ENCODE measurements around the gene KLC1.
"Not testable (repeated sequence)": the region's sequence is repeated elsewhere in the genome, so short reads cannot be mapped to it uniquely, and the experiment has no call there.

KLC1 gene

DNA sequence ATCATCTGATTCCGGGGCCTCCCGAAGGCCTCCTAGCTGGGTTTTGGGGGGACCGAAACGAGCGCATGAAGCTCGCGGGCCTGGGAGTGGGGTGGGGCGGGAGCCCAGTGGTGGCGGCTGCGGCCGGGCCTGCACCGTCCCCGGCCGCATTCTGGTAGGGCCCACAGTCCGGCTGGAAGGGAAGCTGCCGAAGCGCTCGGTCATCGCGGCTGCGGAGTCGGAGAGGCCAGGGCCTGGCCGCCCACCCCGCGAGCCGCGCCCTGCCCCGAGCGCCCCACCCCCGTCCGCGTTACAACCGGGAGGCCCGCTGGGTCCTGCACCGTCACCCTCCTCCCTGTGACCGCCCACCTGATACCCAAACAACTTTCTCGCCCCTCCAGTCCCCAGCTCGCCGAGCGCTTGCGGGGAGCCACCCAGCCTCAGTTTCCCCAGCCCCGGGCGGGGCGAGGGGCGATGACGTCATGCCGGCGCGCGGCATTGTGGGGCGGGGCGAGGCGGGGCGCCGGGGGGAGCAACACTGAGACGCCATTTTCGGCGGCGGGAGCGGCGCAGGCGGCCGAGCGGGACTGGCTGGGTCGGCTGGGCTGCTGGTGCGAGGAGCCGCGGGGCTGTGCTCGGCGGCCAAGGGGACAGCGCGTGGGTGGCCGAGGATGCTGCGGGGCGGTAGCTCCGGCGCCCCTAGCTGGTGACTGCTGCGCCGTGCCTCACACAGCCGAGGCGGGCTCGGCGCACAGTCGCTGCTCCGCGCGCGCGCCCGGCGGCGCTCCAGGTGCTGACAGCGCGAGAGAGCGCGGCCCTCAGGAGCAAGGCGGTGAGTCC lies at the start of gene KLC1:
KLC1 (plus strand) TSS at position 528 of the 819 bp plus-strand sequence. CDS start 25,354 bp downstream, outside the sequence.
- peak; percentile 76 to 84 for DNase-seq

- no peak for DNase-seq
Observed at GRCh38 chr14:103581206-103581605, 47.8 kb upstream of the KLC1 start.

DNA sequence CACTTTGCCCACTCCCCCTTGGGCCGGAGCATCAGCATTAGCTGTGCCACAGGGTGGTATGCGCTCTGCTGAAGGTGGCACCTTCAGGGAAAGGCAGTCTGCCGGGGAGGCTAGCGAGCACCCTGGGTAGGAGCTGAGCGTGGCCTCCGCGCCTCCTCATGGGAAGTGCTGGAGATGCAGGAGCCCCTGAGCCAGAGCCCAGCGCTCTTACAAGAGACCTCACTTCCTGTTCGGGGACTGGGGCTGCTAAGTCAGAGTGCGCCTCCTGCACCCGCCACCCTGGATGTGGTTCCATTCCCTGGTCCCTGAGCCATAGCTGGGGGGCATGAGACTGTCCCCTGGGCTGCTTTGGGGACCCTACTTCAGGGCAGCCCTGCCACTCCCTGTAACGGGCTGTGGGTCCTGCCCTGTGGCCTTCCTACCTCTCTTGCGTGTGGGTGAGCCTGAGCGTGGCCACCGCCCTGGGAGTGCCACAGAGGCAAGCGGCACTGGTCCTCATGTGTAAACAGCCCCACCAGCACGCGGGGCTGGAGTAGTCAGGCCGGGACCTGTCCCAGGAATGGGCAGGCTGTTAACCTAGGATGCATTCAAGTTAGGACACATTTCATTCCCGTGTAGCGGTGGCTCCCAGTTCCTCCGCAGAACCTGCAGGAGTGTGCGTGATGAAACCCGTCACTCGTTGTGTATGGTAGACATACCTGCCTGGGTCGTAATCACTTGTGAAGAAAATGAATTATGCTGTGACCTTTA lies 46.9 kb upstream of the KLC1 start:
- DNase-seq, result no peak

DNA sequence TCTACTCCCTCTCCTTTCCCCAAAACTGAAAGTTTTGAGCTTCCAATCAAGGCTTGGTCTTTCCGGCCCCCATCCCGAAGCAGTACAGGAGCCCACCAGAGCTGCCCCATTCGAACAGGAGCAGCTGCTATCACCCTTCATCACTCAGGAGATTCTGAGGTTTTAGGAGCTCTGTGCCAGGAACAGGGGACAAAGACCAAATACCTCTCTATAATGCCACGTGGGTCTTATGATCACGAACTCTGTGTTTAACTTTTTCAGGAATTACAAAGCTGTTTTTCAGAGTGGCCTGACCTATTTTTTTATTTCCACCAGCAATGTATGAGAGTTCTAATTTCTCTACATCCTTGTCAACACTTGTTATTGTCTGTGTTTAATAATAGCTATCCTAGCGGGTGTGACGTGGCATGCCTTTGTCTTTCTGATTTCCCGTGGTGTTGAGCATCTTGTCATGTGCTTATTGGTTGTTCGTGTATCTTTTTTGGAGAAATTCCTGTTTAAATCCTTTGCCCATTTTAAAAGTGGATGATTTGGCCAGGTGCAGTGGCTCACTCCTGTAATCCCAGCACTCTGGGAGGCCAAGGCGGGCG lies 44.6 kb upstream of the KLC1 start:
- DNase-seq, result no peak

- peak in 1 of 2 donors; percentile 13 for DNase-seq
Observed at GRCh38 chr14:103593577-103593976, 35.4 kb upstream of the KLC1 start.

GRCh38 chr14:103594265-103594664 lies 34.7 kb upstream of the KLC1 start:
- DNase-seq, result no peak

DNA sequence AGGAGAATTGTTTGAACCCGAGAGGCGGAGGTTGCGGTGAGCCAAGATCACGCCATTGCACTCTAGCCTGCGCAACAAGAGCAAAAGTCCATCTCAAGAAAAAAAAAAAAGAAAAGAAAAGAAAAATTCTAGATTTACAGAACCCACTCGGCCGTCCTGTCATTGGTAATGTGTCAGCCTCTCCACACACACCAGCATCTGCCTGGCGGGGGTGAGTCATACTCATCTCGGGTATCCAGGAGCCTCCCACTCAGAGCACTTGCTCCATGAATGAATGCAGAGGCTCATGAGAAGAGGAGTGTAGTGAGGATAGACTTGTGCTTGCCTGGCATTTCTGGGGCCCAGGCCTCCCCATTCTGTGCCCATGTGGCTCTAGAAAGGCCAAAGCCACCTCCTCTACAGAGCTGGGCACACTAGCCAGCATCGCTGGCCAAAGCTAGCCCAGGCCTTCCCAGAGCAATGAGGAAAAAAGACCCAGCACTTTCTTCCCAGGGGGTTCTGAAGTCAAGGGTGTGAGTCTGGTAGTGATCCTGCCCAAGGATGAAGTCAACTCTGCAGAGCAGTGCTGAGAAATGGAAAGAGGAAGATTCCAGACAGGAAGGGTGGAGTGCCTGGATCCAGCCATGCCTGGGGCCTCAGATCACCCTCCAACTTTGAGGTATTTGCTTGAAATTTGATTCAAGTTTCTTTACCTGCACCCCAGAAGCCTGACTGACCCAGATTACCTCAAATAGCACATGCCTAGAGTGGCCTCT lies 31.2 kb upstream of the KLC1 start:
- DNase-seq, result no peak

DNA sequence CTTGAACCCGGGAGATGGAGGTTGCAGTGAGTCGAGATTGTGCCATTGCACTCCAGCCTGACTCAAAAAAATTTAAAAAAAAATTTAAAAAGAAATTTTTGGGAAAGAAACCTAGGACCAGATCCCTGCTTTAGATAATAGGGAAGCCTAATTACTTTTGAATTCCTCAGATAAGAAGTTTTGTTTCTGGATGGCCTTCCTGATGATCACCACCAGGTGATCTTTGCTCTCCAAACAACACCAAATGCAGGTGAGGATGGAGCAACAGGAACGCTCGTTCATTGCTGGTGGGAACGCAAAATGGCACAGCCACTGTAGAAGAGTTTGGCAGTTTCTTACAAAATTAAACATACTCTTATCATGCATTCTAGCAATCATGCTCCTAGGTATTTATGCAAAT lies 28.5 kb upstream of the KLC1 start:
- DNase-seq, result no peak

DNA sequence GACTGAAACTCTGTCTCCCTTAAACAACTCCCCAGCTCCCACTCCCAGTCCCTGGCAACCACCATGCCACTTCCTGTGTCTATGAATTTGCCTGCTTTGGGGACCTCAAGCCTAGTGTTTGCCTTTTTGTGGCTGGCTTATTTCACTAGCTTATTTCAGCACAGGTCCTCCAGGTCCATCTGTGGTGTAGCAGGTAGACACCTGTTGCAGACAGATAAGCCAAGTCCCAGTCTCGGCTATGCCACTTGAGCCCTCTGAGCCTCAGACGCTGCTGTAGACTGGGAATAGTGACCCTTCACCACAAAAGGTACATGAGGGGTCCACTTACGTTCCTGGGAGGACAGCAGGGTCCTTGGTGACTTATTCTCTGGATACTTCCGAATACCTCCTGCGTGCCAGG lies 24.4 kb upstream of the KLC1 start:
- no peak for DNase-seq

GRCh38 chr14:103606963-103607668 lies 21.9 kb upstream of the KLC1 start:
- peak; percentile 57 to 74 for DNase-seq

GRCh38 chr14:103607822-103608221 lies 21.2 kb upstream of the KLC1 start:
- DNase-seq, result no peak

DNA sequence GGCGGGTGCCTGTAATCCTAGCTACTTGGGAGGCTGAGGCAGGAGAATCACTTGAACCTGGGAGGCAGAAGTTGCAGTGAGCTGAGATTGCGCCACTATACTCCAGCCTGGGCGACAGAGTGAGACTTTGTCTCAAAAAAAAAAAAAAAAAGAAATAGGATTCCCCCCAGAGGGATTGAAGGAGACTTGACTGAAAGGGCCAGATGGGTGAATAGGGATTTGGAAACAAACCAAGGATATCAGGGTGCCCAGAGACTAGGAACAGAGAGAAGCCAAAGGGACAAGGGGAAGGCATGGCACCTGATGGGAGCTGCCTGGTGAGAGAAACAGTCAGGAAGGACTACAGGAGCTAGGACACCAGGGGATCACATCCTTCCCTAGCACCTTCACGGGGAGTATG lies 19.9 kb upstream of the KLC1 start:
- not testable (repeated sequence) for DNase-seq

DNA sequence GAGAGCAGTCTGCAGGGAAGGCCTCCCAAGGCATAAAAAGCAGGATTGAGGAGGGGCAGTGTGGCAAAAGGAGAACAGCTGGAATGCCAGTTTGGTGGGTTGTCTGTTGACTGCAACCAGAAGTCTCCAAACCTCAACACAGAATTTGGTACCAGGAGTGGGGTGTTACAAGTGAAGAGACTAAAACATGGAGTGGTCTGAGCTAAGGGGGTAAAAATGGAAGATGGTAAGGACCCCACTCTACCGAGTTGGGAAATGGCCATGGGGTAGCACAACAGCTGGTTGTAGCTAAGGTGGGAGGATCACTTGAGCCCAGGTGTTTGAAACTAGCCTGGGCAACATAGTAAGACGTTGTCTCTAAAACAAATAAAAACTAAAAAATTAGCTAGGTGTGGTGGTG lies 17.8 kb upstream of the KLC1 start:
- DNase-seq, result no peak

- peak in 1 of 2 donors; percentile 26 for DNase-seq
Observed at GRCh38 chr14:103613517-103613916, 15.5 kb upstream of the KLC1 start.

GRCh38 chr14:103616635-103617300 lies 12.2 kb upstream of the KLC1 start:
- no peak for DNase-seq

- DNase-seq, result no peak
Observed at GRCh38 chr14:103619057-103619456, 10.0 kb upstream of the KLC1 start.

DNA sequence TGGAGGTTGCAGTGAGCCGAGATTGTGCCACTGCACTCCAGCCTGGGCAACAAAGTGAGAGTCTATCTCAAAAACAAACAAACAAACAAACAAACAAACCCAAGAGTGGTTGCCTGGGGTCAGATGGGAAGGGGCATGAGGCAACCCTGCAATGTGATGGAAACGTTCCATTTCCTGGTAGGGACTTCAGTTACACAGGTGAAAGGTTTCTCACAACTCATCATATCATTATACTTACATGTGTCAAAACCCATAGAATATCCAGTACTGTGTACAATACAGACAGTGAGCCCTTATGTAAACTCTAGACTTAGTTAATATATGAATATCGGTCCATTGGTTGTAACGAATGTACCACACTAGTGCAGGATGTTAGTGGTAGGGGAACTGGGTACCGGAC lies 7.2 kb upstream of the KLC1 start:
- DNase-seq, result no peak

DNA sequence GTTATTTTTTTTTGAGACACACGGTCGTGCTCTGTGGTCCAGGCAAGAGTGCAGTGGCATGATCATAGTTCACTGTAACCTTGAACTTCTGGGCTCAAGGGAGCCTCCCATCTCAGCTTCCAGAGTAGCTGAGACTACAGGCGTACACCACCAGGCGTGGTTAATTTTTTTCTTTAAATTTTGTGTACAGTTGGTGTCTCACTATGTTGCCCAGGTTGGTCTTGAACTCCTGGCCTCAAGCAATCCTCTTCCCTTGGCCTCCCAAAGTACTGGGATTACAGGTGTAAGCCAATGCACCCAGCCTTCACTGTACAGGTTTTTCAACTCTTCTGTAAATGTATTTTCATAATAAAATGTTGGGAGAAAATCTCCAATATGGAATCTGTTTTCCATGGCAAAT lies 5.7 kb upstream of the KLC1 start:
- no peak for DNase-seq

DNA sequence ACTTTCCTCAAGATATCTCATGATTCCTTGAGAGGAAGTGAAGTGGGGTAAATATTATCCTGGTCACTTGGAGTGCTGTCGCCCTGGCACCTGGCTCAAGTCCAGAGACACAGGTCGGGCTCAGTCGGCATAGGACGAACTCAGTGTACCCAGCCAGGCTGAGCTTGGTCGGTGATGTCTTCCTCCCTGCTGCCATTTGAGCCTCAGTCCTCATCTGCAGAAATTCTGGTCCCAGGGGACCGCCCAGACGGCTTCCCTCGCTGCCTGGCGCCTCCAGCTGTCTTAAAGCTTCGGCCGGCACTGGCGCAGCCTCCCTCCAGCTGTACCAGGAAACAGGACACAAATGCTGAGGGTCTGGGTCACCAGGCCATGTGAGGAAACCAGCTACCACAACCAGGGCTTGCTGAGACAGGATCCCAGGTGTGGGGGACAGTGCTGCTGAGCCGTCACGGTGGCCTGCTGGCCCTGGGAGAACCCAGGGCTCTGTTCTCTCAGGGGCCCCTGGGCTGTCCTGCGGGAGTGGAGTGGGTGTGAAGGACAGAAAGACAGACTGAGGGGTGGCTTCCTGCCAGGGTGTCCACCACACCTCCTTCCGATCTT lies 5.0 kb upstream of the KLC1 start:
- no peak for DNase-seq

GRCh38 chr14:103624860-103625259 lies 4.2 kb upstream of the KLC1 start:
- no peak for DNase-seq

DNA sequence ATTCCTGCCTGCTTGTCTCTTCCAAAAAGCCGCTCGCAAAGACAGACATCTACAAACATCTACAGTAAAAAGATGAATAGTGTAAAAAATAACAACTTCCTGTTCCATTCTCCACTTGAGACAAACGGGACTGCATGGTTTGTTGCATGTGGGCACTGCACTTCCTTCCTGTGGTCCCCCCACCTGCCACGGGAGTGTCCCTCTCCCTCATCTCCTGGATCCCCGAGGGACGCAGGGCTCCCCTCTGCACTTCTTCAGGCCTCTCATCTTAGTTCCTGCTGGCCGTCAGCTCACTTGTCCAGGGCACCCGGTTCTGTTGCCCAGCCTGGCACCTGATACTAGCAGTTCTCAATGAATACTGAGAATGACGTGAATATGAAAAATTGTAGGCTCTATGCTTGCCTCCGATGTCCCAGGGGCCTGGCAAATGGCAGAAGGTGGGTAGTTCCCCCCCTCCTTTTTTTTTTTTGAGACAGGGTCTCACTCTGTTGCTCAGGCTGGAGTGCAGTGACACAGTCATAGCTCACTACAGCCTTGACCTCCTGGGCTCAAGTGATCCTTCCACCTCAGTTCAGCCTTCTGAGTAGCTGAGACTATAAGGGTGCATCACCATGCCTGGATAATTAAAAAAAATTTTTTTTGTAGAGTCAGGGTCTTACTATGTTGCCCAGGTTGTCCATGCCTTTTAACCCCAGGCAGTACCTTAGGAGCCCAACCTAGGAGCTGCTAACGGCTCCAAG lies 3.5 kb upstream of the KLC1 start:
- DNase-seq, result peak; percentile 13 to 57
